Measurements from ENCODE around the gene KIAA0408.

DNA sequence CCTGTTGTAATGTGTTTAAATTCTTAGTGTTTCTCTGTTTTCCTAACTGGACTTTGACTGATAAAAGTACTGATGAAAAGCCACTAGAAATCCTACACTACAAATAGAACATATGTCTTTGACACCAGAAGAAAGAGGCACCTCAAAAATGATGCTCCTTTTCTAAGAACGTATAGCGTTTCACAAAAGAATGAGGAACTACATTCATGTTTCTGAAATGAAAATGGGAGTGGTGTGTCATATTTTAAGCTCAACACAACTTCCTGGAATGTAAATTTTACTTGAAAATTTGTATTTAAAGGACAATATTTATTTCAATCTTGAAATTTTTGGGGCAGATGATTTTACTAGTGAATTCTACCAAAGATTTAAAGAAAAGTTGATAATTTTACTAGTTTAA, 35.3 kb downstream of the KIAA0408 start:
- TF ChIP-seq, protein P1, sequence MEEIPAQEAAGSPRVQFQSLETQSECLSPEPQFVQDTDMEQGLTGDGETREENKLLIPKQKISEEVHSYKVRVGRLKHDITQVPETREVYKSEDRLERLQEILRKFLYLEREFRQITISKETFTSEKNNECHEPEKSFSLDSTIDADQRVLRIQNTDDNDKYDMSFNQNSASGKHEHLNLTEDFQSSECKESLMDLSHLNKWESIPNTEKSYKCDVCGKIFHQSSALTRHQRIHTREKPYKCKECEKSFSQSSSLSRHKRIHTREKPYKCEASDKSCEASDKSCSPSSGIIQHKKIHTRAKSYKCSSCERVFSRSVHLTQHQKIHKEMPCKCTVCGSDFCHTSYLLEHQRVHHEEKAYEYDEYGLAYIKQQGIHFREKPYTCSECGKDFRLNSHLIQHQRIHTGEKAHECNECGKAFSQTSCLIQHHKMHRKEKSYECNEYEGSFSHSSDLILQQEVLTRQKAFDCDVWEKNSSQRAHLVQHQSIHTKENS (CRISPR knock-in tag; IDR thresholded peaks at IDR 0.05): no peak
- no peak for TF ChIP-seq POLR2A (conservative IDR thresholded peaks at IDR 0.05)
